GM23248 (cell line): ENCODE measurements around the gene RAB12.

Experiments
- EZH2 ChIP-seq: fragments of 200-600 bp; sonication (generic); IDR thresholded peaks from 2 replicates; pipeline ENCODE4 v1.6.1; 2018; ENCODE audit warnings: antibody characterized with exemption, mild to moderate bottlenecking; ENCODE audit not compliant: insufficient read depth, poor library complexity, severe bottlenecking
- EZH2phosphoT487 ChIP-seq: fragments of 200-600 bp; sonication (generic); IDR thresholded peaks from 2 replicates; pipeline ENCODE4 v1.6.1; 2018; ENCODE audit warnings: antibody characterized with exemption, moderate library complexity, mild to moderate bottlenecking, low read depth; ENCODE audit not compliant: insufficient read depth

DNA sequence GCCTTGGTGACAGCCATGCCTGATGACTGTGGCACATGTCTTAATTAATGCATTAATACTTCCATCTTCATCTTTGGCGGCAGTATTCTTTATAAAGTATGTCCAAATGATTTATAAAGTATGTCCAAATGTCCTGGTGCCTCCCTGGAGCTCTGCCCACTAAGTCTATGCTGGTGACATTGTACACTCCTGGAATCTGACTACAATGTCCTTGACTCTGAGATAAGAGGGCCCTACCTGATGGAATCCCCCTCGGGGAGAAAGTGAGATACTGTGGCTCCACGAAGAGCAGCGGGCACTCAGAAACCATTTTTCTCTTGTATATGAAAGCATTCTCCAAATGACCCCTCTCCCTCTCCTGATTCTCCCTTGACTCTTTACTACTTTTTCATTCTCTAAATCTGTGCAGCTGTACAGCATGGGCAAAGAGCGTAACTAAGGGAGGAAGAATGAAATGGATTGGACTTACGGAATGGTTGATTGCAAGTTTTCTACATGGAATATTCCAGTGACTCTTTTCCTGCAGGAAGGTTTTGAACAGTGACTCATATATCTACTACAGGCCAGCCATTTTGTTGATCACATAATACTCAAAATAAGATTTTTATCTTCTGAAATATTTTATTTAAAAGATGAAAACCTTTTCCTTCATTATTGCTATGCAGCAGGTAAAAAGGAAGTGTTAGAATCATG lies 17.3 kb downstream of the RAB12 start:
- no peak for TF ChIP-seq EZH2
- no peak for TF ChIP-seq EZH2phosphoT487
